ENCODE measurements around the gene G0S2.

- TF ChIP-seq CTCF (conservative IDR thresholded peaks at IDR 0.05; ENCODE audit: low read depth, low read length) (no peak), EZH2 (IDR thresholded peaks at IDR 0.05; ENCODE audit: borderline replicate concordance, low read depth, low read length, poor library complexity, severe bottlenecking) (no peak)
Observed at GRCh38 chr1:209723265-209723664, 48.1 kb downstream of the G0S2 start.

Data from A673 (cell line).